HG03135 (cell line): ENCODE results near the gene PVR.
"Not testable (repeated sequence)": the region's sequence is repeated elsewhere in the genome, so short reads cannot be mapped to it uniquely, and the experiment has no call there.

Experiments
- ATAC-seq: cut with Tn5 transposase; IDR thresholded peaks from one replicate; pipeline ENCODE4 v1.9.1; 2021; ENCODE audit warnings: mild to moderate bottlenecking, moderate library complexity; ENCODE audit not compliant: unreplicated experiment

Gene PVR

GRCh38 chr19:44694184-44694579, 50.5 kb downstream of the PVR start:
- ATAC-seq, result no peak

GRCh38 chr19:44696939-44697669, 53.4 kb downstream of the PVR start:
- ATAC-seq, result no peak

GRCh38 chr19:44697670-44698034, 53.9 kb downstream of the PVR start:
- ATAC-seq, result no peak

- no peak for ATAC-seq
Measured at GRCh38 chr19:44698492-44699201, 54.9 kb downstream of the PVR start, which contains the start of gene CEACAM16. CEACAM16 (plus strand) TSS chr19:44699151; CDS start chr19:44701457, 2,306 bp downstream.

- no peak for ATAC-seq
Measured at GRCh38 chr19:44700547-44700946, 56.8 kb downstream of the PVR start.

- no peak for ATAC-seq
Measured at GRCh38 chr19:44701228-44701627, 57.5 kb downstream of the PVR start.

- ATAC-seq, result no peak
Measured at GRCh38 chr19:44702551-44703176, 59.0 kb downstream of the PVR start.

- ATAC-seq, result no peak
Measured at GRCh38 chr19:44703336-44704078, 59.8 kb downstream of the PVR start.

GRCh38 chr19:44704982-44705381, 61.3 kb downstream of the PVR start:
- ATAC-seq, result no peak

- no peak for ATAC-seq
Measured at GRCh38 chr19:44705502-44706010, 61.8 kb downstream of the PVR start.

- ATAC-seq, result no peak
Measured at GRCh38 chr19:44706506-44707236, 63.0 kb downstream of the PVR start.

GRCh38 chr19:44707794-44708193, 64.1 kb downstream of the PVR start:
- no peak for ATAC-seq

- no peak for ATAC-seq
Measured at GRCh38 chr19:44708940-44709339, 65.2 kb downstream of the PVR start.

GRCh38 chr19:44709434-44710266, 65.9 kb downstream of the PVR start:
- not testable (repeated sequence) for ATAC-seq

- no peak for ATAC-seq
Measured at GRCh38 chr19:44710483-44710882, 66.8 kb downstream of the PVR start.

- no peak for ATAC-seq
Measured at GRCh38 chr19:44712864-44713515, 69.3 kb downstream of the PVR start.
